Muscle of leg (tissue), 11 donors: Measurements from ENCODE around the gene ARHGEF40. TPM values are rescaled to one million over a fixed set of nuclear protein-coding genes. Genes with fewer than 3 reads are reported as not detected.

Source experiments
- DNase-seq: peaks from one replicate; pipeline ENCODE4 v3.0.0; 2013
- H3K27ac ChIP-seq: one replicate; pipeline ENCODE4 v1.5.1; 2013; ENCODE audit warnings: mild to moderate bottlenecking, low read length, control low read depth
- H3K27me3 ChIP-seq: one replicate; pipeline ENCODE4 v1.6.1; 2013; ENCODE audit warnings: low read length; ENCODE audit not compliant: control insufficient read depth, insufficient read depth
- H3K36me3 ChIP-seq: one replicate; pipeline ENCODE4 v1.6.1; 2013; ENCODE audit warnings: low read length; ENCODE audit not compliant: control insufficient read depth, insufficient read depth
- H3K4me1 ChIP-seq: one replicate; pipeline ENCODE4 v1.6.1; 2013; ENCODE audit warnings: low read length; ENCODE audit not compliant: control insufficient read depth, insufficient read depth
- H3K4me3 ChIP-seq: one replicate; pipeline ENCODE4 v1.5.1; 2013; ENCODE audit warnings: low read length, control low read depth
- H3K9me3 ChIP-seq: replicated peaks from 2 replicates; pipeline ENCODE4 v1.6.1; 2013; ENCODE audit warnings: low read depth, low read length; ENCODE audit not compliant: control insufficient read depth
- WGBS: methylation state at CpG from one replicate; pipeline ENCODE4 v1.1.5; 2013; ENCODE audit warnings: missing lambda C conversion rate; ENCODE audit not compliant: insufficient coverage; 5-methylcytosine and 5-hydroxymethylcytosine counted together
- polyA plus RNA-seq, 8 donors: library from polyadenylated mRNA; unstranded; fragments of 120-200 nt; gene quantifications; one replicate each; pipeline versions ENCODE4 v1.2.1 to v1.2.3, GENCODE V29; 2013; ENCODE audit warnings: inconsistent platforms in 1 of 8, low replicate concordance in 1 of 8; ENCODE audit not compliant: insufficient read length in 8 of 8, insufficient read depth in 1 of 8
- total RNA-seq: library from RNA; stranded (reverse); fragments of 120-200 nt; gene quantifications from one replicate; pipeline ENCODE4 v1.2.4, GENCODE V29; 2013

Gene ARHGEF40
- total and polyA plus RNA-seq, 9 donors = 50.5 to 70.2 (median 65.2) TPM

DNA sequence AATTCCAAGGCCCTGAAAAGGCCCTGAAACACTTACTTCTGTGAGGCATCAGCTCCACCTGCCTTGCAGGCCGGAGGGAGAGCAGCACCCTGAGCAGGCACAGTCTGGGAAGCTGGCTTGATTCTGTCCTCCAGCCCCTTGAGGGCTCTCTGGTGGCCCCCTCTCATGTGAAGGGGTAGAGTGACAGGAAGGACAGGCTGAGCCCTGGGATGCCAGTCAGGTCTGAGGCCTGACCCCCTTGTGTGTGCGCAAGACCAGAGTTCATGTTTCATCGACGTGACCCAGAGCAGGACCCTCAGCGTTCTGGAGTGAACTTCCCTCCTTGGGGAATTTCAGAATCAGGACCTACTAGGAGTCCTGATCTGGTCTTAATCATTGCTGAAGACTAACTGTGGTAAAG, 11.2 kb upstream of the ARHGEF40 start:
- H3K36me3 ChIP-seq = no peaks in the 10 kb centered on the region
- H3K27me3 ChIP-seq = peaks cover 2% of the 10 kb centered on the region
- no peak overlapping the region for H3K27ac ChIP-seq
- peaks cover 24% of the 10 kb centered on the region for H3K4me1 ChIP-seq
- no peaks in the 10 kb centered on the region for H3K9me3 ChIP-seq
- no peak overlapping the region for H3K4me3 ChIP-seq
- WGBS = 80% methylated on average over 3 of the region's 5 CpGs
- no peak for DNase-seq

DNA sequence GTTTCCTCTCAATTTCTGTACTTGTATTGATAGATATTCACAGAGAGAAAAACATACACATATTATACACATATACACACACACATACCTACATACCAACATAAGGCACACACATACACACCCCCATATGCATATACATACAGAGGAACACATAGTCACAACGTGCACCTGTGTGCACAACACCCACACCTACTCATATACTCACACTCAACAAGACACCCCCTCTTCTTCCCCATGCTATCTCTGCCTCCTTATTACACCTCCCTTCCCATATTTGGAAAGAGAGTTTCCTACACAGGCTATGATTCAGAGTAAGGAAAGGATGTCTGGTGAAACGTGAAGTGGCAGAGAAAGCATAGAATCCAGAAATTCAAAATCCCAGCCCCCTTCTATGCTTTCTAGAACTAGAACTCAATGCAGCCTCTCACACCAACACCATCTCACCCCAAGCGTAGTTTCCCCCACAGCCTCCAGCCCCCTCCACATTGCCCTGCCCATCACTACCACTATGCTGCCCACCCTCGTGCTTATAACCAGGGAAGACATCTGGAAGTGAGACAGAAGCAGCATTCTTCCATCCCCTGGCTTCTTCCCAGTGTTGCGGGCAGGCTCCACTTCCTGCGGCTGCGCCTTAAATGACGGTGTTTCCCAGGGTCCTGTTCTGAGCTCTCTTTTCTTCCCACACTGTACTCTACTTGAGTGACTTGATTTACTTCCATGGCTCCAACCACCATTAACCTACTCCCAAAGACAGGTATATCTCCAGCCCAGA, 10.1 kb upstream of the ARHGEF40 start:
- WGBS = 59% methylated on average over 7 of the region's 8 CpGs
- Histone ChIP-seq H3K27me3 (peaks cover 2% of the 10 kb centered on the region), H3K36me3 (no peaks in the 10 kb centered on the region), H3K4me3 (no peak overlapping the region), H3K4me1 (peaks cover 24% of the 10 kb centered on the region), H3K27ac (no peak overlapping the region), H3K9me3 (no peaks in the 10 kb centered on the region)
- no peak for DNase-seq

DNA sequence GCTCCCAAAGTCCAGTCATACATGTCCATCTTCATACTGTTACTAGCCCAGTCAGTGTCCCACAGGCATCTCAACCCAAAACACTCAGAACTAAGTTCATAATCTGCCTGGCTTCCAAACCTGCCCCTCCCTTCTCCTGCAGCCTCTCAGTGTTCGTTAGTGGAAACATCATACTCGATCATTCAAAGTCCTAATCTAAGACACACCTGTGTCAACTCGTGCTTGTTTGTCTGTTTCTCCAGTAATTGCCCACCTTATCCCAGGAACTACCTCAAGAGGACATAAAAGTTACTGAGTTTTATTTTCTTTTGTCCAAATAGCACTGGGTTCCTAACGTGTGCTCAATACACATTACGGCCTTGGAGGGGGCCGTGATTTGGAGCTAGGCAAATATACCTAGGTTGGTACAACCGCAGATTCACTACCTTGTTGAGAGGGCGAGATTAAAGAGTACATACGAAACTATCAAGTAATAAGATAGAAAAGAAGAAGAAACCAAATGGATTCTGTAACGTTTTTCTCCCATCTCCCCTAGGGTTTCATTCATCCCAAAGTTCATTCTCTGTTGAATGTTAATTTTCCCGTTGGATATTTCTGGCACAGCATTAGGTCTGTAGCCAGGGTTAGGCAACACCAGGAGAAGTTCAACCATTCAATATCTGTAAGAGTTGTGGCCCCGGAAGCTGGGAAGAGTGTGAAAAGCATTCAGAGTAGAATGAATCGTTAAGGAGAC, 9.3 kb upstream of the ARHGEF40 start:
- Histone ChIP-seq H3K36me3 (no peaks in the 10 kb centered on the region), H3K9me3 (no peaks in the 10 kb centered on the region), H3K4me3 (no peak overlapping the region), H3K4me1 (peaks cover 21% of the 10 kb centered on the region), H3K27ac (no peak overlapping the region), H3K27me3 (peaks cover 2% of the 10 kb centered on the region)
- WGBS = 83% methylated on average over 7 of the region's 13 CpGs
- DNase-seq = no peak

- no peaks in the 10 kb centered on the region for H3K36me3 ChIP-seq
- no peak for DNase-seq
- H3K4me3 ChIP-seq = no peak overlapping the region
- WGBS = 100% methylated on average over 1 of the region's 3 CpGs
- H3K9me3 ChIP-seq = no peaks in the 10 kb centered on the region
- H3K27me3 ChIP-seq = peaks cover 2% of the 10 kb centered on the region
- H3K27ac ChIP-seq = no peak overlapping the region
- peaks cover 19% of the 10 kb centered on the region for H3K4me1 ChIP-seq
These were observed 8.8 kb upstream of the ARHGEF40 start for GRCh38 chr14:21061347-21061668.

DNA sequence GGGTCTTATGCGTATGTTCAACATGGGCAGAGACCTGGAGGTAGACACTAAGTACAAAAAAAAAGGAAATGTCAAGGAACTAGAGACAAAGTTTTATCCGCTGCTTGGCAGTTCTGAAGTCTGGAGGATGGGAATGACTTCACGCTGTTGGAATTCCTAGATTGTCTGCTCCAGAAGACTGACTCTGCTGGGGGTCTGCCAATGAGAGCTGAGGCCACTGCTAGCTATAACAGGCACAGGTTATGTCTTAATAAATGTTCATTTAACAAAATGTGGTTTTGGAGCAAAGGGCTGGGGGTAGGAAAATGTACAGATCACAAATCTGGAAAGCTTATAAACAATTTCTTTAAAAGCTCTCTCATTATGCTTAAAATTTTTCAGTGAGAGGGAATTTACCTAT, 6.6 kb upstream of the ARHGEF40 start:
- H3K9me3 ChIP-seq = no peaks in the 10 kb centered on the region
- H3K4me3 ChIP-seq = no peak overlapping the region
- 27% methylated on average over 3 of the region's 3 CpGs for WGBS
- H3K27me3 ChIP-seq = peaks cover 2% of the 10 kb centered on the region
- DNase-seq = peak; percentile 70
- no peaks in the 10 kb centered on the region for H3K36me3 ChIP-seq
- peaks cover 9% of the 10 kb centered on the region for H3K4me1 ChIP-seq
- H3K27ac ChIP-seq = no peak overlapping the region

GRCh38 chr14:21066882-21067502, 3.1 kb upstream of the ARHGEF40 start:
- no peak for DNase-seq
- Histone ChIP-seq H3K4me1 (peaks cover 31% of the 10 kb centered on the region), H3K9me3 (no peaks in the 10 kb centered on the region), H3K27ac (no peak overlapping the region), H3K27me3 (no peaks in the 10 kb centered on the region), H3K4me3 (no peak overlapping the region), H3K36me3 (no peaks in the 10 kb centered on the region)
- WGBS = 93% methylated on average over 2 of the region's 7 CpGs

DNA sequence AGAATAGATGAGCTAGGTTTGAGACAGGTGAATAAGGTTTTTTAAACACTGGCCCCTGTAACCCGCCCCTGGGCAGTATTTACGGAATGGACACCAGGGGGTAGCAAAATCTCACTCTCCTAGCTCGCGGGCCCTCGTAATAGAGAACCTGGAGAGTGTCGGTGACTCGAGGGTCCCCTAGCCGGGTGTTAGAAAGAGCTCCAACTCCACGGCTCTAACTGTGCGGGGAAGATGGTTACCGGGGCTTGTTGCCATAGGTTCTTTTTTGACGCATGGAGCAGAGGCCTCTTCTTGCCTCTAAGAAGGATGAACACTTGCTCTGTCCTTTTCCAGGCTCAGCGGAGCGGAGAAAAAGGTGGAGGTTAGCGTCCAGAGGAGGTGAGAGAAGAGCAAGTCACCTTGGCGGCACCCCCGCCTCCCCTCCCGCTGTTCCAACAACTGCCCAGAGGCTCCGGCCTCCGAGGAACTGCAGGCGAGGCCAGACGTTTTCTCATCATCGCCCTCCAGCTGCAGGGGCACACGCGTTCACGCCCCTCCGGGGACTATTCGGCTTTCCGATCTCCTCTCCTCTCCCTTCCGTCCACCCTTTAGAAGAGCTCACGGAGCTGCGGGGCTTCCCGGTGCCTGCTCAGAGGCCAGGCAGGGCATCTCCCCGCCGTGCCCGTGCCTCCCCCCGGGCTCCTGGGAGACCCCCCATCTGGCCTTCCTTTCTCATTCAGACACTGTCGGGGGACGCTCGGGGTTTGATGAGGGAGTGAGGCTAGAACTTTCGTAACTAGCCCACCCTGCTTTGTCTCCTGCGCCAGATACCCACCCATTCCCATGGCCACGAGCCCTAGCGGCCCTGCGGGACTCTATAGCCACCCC, 1.4 kb upstream of the ARHGEF40 start:
- Histone ChIP-seq H3K9me3 (no peaks in the 10 kb centered on the region), H3K4me3 (peak overlapping the region; percentile 77), H3K27me3 (no peaks in the 10 kb centered on the region), H3K36me3 (peaks cover 15% of the 10 kb centered on the region), H3K4me1 (peaks cover 43% of the 10 kb centered on the region), H3K27ac (peak overlapping the region; percentile 97)
- under 1% methylated on average over 25 of the region's 45 CpGs for WGBS
- peak; percentile 86 for DNase-seq

- Histone ChIP-seq H3K4me1 (peaks cover 47% of the 10 kb centered on the region), H3K9me3 (no peaks in the 10 kb centered on the region), H3K4me3 (peak overlapping the region; percentile 77), H3K27ac (peak overlapping the region; percentile 97), H3K27me3 (no peaks in the 10 kb centered on the region), H3K36me3 (peaks cover 23% of the 10 kb centered on the region)
- 0% methylated on average over 29 of the region's 40 CpGs for WGBS
- peak; percentile 92 for DNase-seq
These were observed 569 bp upstream of the ARHGEF40 start for GRCh38 chr14:21069388-21070082.

GRCh38 chr14:21070610-21071224, 613 bp downstream of the ARHGEF40 start:
- DNase-seq = peak; percentile 78
- Histone ChIP-seq H3K27me3 (no peaks in the 10 kb centered on the region), H3K36me3 (peaks cover 35% of the 10 kb centered on the region), H3K27ac (peak overlapping the region; percentile 92), H3K4me1 (peaks cover 47% of the 10 kb centered on the region), H3K4me3 (peak overlapping the region; percentile 84), H3K9me3 (no peaks in the 10 kb centered on the region)
- WGBS = 1% methylated on average over 23 of the region's 23 CpGs
